Common myeloid progenitor, CD34-positive (primary cell): ENCODE data around the gene JUP.

ENCODE experiments used
- CTCF ChIA-PET: fragments of 350-600 bp; sonication (Branson Sonifier 250); formaldehyde crosslinking; loops from one replicate; lab custom pipeline; 2021; ENCODE audit warnings: antibody characterized with exemption; lab: Charles Lee
- POLR2A ChIA-PET: fragments of 350-600 bp; sonication (Branson Sonifier 250); formaldehyde crosslinking; loops from one replicate; lab custom pipeline; 2021; ENCODE audit warnings: antibody characterized with exemption; lab: Charles Lee
- DNase-seq, 3 donors: peaks; one replicate each; pipeline versions ENCODE4 v3.0.0 to v3.0.0-alpha.2; 2013
- H3K27ac ChIP-seq, 2 experiments: 1 replicate in 1 of 2; 2 replicates in 1 of 2; pipeline ENCODE4 v1.7.0; 2013; ENCODE audit warnings: inconsistent platforms in 2 of 2, low read length in 2 of 2, mild to moderate bottlenecking in 2 of 2, low read depth in 1 of 2, moderate library complexity in 1 of 2; ENCODE audit not compliant: severe bottlenecking in 2 of 2, insufficient read depth in 1 of 2, poor library complexity in 1 of 2
- H3K27me3 ChIP-seq, 5 experiments: replicated peaks in 2 of 5; 1 replicate in 3 of 5; 2 replicates in 2 of 5; pipeline versions ENCODE4 v1.6.1 to v1.7.0; 2013; ENCODE audit warnings: low read length in 4 of 5, mild to moderate bottlenecking in 2 of 5, moderate library complexity in 2 of 5, inconsistent platforms in 1 of 5; ENCODE audit not compliant: insufficient read depth in 5 of 5, control insufficient read depth in 4 of 5
- H3K36me3 ChIP-seq, 4 experiments: 1 replicate in 2 of 4; 2 replicates in 2 of 4; pipeline versions ENCODE4 v1.6.1 to v1.7.0; 2013; ENCODE audit warnings: low read length in 3 of 4, control low read depth in 1 of 4, mild to moderate bottlenecking in 1 of 4; ENCODE audit not compliant: control insufficient read depth in 4 of 4, insufficient read depth in 4 of 4
- H3K4me1 ChIP-seq, 4 experiments: 1 replicate in 3 of 4; 2 replicates in 1 of 4; pipeline versions ENCODE4 v1.6.1 to v1.7.1; 2013; ENCODE audit warnings: low read length in 3 of 4, mild to moderate bottlenecking in 3 of 4, control low read depth in 1 of 4, inconsistent platforms in 1 of 4, moderate library complexity in 1 of 4; ENCODE audit not compliant: control insufficient read depth in 4 of 4, insufficient read depth in 4 of 4; ENCODE audit errors: control extremely low read depth in 1 of 4
- H3K4me3 ChIP-seq, 7 experiments: 1 replicate in 4 of 7; 2 replicates in 3 of 7; pipeline versions ENCODE4 v1.5.1 to v1.7.0; 2013; ENCODE audit warnings: mild to moderate bottlenecking in 7 of 7, low read length in 6 of 7, moderate library complexity in 6 of 7, inconsistent platforms in 2 of 7, low read depth in 2 of 7, control low read depth in 1 of 7; ENCODE audit not compliant: insufficient read depth in 4 of 7, control insufficient read depth in 1 of 7; ENCODE audit errors: extremely low read depth in 1 of 7
- H3K9me3 ChIP-seq, 5 experiments: 1 replicate in 4 of 5; 2 replicates in 1 of 5; pipeline versions ENCODE4 v1.6.1 to v1.7.1; 2013; ENCODE audit warnings: low read length in 4 of 5, mild to moderate bottlenecking in 2 of 5, inconsistent platforms in 1 of 5, low read depth in 1 of 5, moderate library complexity in 1 of 5; ENCODE audit not compliant: control insufficient read depth in 4 of 5, insufficient read depth in 2 of 5; ENCODE audit errors: control extremely low read depth in 1 of 5
- WGBS: methylation state at CpG from one replicate; pipeline ENCODE4 v1.1.5; 2013; ENCODE audit not compliant: insufficient coverage; 5-methylcytosine and 5-hydroxymethylcytosine counted together

JUP gene

DNA sequence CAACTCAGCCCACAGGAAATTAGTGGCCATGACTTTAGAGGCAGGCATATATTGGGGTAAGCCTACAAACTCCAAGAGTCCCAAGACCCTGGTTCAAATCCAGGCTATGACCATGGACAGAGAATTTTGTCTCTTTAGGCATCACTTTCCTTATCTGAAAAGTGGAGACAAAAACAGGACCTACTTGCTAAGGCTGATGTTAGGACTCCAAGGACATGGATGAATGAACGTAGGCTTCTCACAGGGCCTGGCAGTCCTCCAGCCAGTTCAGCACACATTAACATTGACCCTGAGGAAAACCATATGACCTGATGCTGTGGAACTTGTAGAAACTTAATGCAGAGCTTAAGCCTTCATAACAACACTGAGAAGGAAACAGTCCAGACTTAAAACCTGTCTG lies 27.7 kb upstream of the JUP start:
- H3K4me3 ChIP-seq = no peak overlapping the region
- no CpG with 5 or more reads among the region's 1 CpG for WGBS
- POLR2A ChIA-PET = no interaction called here

GRCh38 chr17:41813699-41814124 lies 27.2 kb upstream of the JUP start:
- Histone ChIP-seq H3K27ac (no peak overlapping the region), H3K4me1 (peaks cover 0 to 25% (median 19%) of the 10 kb centered on the region in 4 experiments), H3K36me3 (no peaks in the 10 kb centered on the region), H3K4me3 (no peak overlapping the region), H3K27me3 (peaks cover 0 to 8% (median 0%) of the 10 kb centered on the region in 5 experiments), H3K9me3 (no peaks in the 10 kb centered on the region)
- ChIA-PET CTCF (interaction anchor here (1.0 to 1.7 kb wide), 2 partner anchors 10 to 118 kb away, joined by 4 to 10 read pairs; no protein-coding TSS in a partner anchor), POLR2A (no interaction called here)
- 98% methylated on average over 8 of the region's 9 CpGs for WGBS
- no peak for DNase-seq

More for the DNA sequence above, 27.7 kb upstream of the JUP start:
- CTCF ChIA-PET = interaction anchor here (0.9 to 1.7 kb wide), 3 partner anchors 8 to 13 kb away, joined by 3 to 10 read pairs (median 5); no protein-coding TSS in a partner anchor
- Histone ChIP-seq H3K27me3 (peaks cover 0 to 8% (median 0%) of the 10 kb centered on the region in 5 experiments), H3K9me3 (no peaks in the 10 kb centered on the region), H3K4me1 (peaks cover 0 to 25% (median 19%) of the 10 kb centered on the region in 4 experiments), H3K27ac (no peak overlapping the region), H3K36me3 (no peaks in the 10 kb centered on the region)
- DNase-seq = no peak

DNA sequence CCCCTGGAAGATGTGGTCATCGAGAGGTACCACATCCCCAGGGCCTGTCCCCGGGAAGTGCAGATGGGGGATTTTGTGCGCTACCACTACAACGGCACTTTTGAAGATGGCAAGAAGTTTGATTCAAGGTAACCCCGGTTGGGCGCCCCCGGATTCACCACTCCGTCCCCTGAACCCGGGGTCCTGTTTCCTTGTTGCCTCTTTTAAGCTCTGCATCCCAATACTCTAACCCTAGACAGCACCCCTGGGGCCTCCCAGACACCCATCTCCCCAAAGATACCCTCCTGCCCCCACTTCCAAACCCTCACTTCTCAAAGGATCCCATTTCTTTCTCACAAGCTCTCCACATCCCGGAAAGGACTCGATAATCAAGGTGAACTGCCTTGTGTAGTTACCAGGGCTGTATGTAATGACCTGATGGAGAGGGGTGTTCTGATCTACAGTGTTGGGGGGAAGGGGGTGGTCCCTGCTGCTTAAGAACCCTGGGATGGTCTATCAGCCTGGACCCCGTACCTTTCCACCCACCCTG lies 26.7 kb upstream of the JUP start:
- Histone ChIP-seq H3K36me3 (no peaks in the 10 kb centered on the region), H3K27ac (no peak overlapping the region), H3K9me3 (no peaks in the 10 kb centered on the region), H3K4me1 (peaks cover 0 to 25% (median 19%) of the 10 kb centered on the region in 4 experiments), H3K4me3 (peak overlapping the region in 3 of 7 experiments; percentile 75 to 86 (median 77)), H3K27me3 (peaks cover 0 to 8% (median 0%) of the 10 kb centered on the region in 5 experiments)
- ChIA-PET POLR2A (no interaction called here), CTCF (interaction anchor here (1.0 kb wide), 1 partner anchor 118 kb away, joined by 4 read pairs; no protein-coding TSS in a partner anchor)
- DNase-seq = no peak
- 43% methylated on average over 9 of the region's 12 CpGs for WGBS

DNA sequence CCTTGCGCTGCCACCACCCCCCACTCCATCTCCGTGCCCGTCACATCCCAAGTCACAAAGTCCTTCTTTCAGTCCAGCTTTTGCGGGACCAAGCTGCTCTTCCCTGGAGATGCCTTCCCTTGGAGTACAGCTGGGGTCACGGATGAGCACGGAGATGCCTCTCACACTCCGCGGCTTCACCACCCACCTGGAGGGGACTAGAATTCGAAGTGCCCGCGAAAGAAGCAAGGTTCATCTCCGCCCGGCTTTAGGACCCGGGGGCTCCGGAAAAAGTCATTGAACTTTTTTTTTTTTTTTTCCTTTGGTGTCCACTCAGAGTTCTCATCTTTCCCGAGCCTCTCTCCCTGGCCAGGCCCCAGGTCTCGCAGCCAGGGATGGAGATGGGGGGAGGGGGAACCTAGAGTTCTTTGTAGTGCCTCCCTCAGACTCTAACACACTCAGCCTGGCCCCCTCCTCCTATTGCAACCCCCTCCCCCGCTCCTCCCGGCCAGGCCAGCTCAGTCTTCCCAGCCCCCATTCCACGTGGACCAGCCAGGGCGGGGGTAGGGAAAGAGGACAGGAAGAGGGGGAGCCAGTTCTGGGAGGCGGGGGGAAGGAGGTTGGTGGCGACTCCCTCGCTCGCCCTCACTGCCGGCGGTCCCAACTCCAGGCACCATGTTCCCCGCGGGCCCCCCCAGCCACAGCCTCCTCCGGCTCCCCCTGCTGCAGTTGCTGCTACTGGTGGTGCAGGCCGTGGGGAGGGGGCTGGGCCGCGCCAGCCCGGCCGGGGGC lies 26.1 kb upstream of the JUP start, which contains the start of gene FKBP10:
Gene FKBP10, plus strand, starts transcription at position 624 of the 771 bp plus-strand sequence. Its CDS starts 31 bp downstream, at position 655.
- Histone ChIP-seq H3K4me3 (peak within 1 kb of the TSS; percentile 46 to 86 (median 73)), H3K27me3 (peaks cover 0 to 8% (median 0%) of the 10 kb centered on the region in 5 experiments), H3K27ac (no peak within 1 kb of the TSS), H3K4me1 (peaks cover 0 to 25% (median 19%) of the 10 kb centered on the region in 4 experiments), H3K36me3 (no peaks in the 10 kb centered on the region), H3K9me3 (no peaks in the 10 kb centered on the region)
- ChIA-PET CTCF (interaction anchor here (1.0 to 4.8 kb wide), 5 partner anchors 14 to 117 kb away, joined by 3 to 16 read pairs (median 4); no protein-coding TSS in a partner anchor), POLR2A (no interaction called here)
- WGBS = 3% methylated on average over 22 of the region's 35 CpGs
- DNase-seq = peak in 2 of 3 donors; percentile 54 to 65

DNA sequence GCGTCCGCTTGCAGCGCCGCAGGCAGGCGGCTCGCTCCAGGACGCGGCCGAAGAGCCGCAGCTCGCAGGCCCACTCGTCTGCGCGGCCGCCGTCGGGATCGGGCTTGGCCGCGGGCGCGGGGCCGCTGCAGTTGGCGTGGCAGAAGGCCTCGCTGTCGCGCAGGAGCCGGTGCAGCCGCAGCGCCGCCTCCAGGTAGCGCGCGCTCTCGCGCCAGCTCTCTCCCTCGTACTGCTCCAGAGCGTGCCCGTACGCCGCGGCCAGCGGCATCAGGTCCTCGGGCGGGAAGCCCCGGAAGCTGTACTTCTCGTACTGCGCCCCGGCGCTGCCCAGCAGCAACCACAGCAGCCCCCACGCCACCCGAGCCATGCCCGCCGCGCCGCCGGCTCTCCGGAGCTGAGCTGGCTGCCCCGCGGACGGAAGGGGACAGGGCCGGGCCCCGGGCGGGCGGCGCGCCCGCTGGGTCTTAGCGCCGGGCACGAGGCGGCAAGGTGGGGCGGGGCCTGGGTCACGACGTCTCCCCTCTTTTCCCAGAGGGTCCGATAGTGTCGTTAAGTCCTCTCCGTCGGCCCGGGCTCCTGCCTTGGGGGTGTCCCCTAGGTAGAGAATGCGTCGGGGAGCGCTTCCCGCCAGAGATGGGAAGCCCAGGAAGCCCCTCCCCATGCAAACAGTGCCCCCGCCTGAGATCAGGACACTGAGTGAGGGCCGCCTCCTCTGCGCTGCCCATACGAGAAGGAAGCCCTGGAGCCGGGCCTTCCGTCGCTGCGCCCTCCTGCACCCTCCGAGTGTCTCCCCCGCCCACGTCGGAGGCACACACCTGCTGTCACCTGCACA lies 25.3 kb upstream of the JUP start, which contains the start of gene P3H4:
Gene P3H4, minus strand, starts transcription at position 401 of the 832 bp plus-strand sequence. Its CDS starts 34 bp downstream, at position 367.
- POLR2A ChIA-PET = interaction anchor here (0.6 to 1.0 kb wide), 3 partner anchors 25 to 77 kb away, joined by 3 to 4 read pairs (median 3); partner anchors contain the start of gene JUP
- CTCF ChIA-PET = interaction anchor here (0.9 to 4.8 kb wide), 13 partner anchors 10 to 105 kb away, joined by 3 to 16 read pairs (median 5); no protein-coding TSS in a partner anchor
- no peaks in the 10 kb centered on the region for H3K9me3 ChIP-seq
- H3K36me3 ChIP-seq = peaks cover 0 to 2% (median 0%) of the 10 kb centered on the region in 4 experiments
- H3K27me3 ChIP-seq = peaks cover 0 to 8% (median 0%) of the 10 kb centered on the region in 5 experiments
- DNase-seq = peak; percentile 77 to 85 (median 79)
- 0% methylated on average over 63 of the region's 96 CpGs for WGBS
- H3K4me1 ChIP-seq = peaks cover 0 to 25% (median 19%) of the 10 kb centered on the region in 4 experiments
- no peak within 1 kb of the TSS for H3K27ac ChIP-seq
- peak within 1 kb of the TSS; percentile 46 to 86 (median 73) for H3K4me3 ChIP-seq
